Glutamatergic neuron (in vitro differentiated cells): ENCODE data around the gene TMEM108. TPM values are rescaled to one million over a fixed set of nuclear protein-coding genes. Genes with fewer than 3 reads are reported as not detected.

ENCODE experiments used
- DNase-seq: peaks from one replicate; pipeline ENCODE4 v3.0.0; 2022
- H3K27ac Mint-ChIP-seq: one replicate; pipeline ENCODE4 v1.8.0; 2020; ENCODE audit warnings: mild to moderate bottlenecking, mixed read lengths, inconsistent platforms; ENCODE audit not compliant: unreplicated experiment
- H3K27me3 Mint-ChIP-seq: one replicate; pipeline ENCODE4 v1.8.0; 2020; ENCODE audit warnings: mild to moderate bottlenecking, moderate library complexity, mixed read lengths, inconsistent platforms; ENCODE audit not compliant: unreplicated experiment
- H3K36me3 Mint-ChIP-seq: one replicate; pipeline ENCODE4 v1.8.0; 2020; ENCODE audit warnings: mild to moderate bottlenecking, mixed read lengths, inconsistent platforms; ENCODE audit not compliant: unreplicated experiment
- H3K4me1 Mint-ChIP-seq: one replicate; pipeline ENCODE4 v1.8.0; 2020; ENCODE audit warnings: mild to moderate bottlenecking, low read depth, mixed read lengths, inconsistent platforms; ENCODE audit not compliant: unreplicated experiment
- H3K4me3 Mint-ChIP-seq: one replicate; pipeline ENCODE4 v1.8.0; 2020; ENCODE audit warnings: mild to moderate bottlenecking, mixed read lengths, inconsistent platforms; ENCODE audit not compliant: unreplicated experiment
- H3K9me3 Mint-ChIP-seq: one replicate; pipeline ENCODE4 v1.8.0; 2020; ENCODE audit warnings: mild to moderate bottlenecking, moderate library complexity, mixed read lengths, inconsistent platforms; ENCODE audit not compliant: unreplicated experiment
- total RNA-seq: library from RNA; stranded (reverse); fragmentation: NEBNext Ultra II Directional; extraction: Animal tissue kit (Norgen Biotek cat#: 25700); gene quantifications from one replicate; pipeline ENCODE4 v1.2.1, GENCODE V29; 2021; ENCODE audit not compliant: unreplicated experiment
- TF ChIP-seq, protein P1 (sequence below): fragments of 200-600 bp; sonication (generic); IDR thresholded peaks from one replicate; pipeline ENCODE4 v1.5.0; 2021; ENCODE audit not compliant: partially characterized antibody, unreplicated experiment

Gene TMEM108
- total RNA-seq, 1 donor from 2014 or later = 9.0 TPM

- Mint-ChIP-seq H3K4me1 (peaks cover 2% of the 10 kb centered on the region), H3K27ac (no peak overlapping the region), H3K9me3 (no peaks in the 10 kb centered on the region), H3K4me3 (no peak overlapping the region), H3K36me3 (no peaks in the 10 kb centered on the region), H3K27me3 (no peaks in the 10 kb centered on the region)
- no peak for DNase-seq
- TF ChIP-seq, protein P1, sequence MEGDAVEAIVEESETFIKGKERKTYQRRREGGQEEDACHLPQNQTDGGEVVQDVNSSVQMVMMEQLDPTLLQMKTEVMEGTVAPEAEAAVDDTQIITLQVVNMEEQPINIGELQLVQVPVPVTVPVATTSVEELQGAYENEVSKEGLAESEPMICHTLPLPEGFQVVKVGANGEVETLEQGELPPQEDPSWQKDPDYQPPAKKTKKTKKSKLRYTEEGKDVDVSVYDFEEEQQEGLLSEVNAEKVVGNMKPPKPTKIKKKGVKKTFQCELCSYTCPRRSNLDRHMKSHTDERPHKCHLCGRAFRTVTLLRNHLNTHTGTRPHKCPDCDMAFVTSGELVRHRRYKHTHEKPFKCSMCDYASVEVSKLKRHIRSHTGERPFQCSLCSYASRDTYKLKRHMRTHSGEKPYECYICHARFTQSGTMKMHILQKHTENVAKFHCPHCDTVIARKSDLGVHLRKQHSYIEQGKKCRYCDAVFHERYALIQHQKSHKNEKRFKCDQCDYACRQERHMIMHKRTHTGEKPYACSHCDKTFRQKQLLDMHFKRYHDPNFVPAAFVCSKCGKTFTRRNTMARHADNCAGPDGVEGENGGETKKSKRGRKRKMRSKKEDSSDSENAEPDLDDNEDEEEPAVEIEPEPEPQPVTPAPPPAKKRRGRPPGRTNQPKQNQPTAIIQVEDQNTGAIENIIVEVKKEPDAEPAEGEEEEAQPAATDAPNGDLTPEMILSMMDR = no peak
Measured at GRCh38 chr3:133157716-133158115, 119.5 kb downstream of the TMEM108 start.

GRCh38 chr3:133158686-133159085 lies 120.5 kb downstream of the TMEM108 start:
- no peaks in the 10 kb centered on the region for H3K9me3 Mint-ChIP-seq
- DNase-seq = no peak
- H3K4me3 Mint-ChIP-seq = no peak overlapping the region
- H3K27ac Mint-ChIP-seq = no peak overlapping the region
- H3K36me3 Mint-ChIP-seq = no peaks in the 10 kb centered on the region
- TF ChIP-seq, protein P1 = no peak
- H3K4me1 Mint-ChIP-seq = peaks cover 5% of the 10 kb centered on the region
- no peaks in the 10 kb centered on the region for H3K27me3 Mint-ChIP-seq

DNA sequence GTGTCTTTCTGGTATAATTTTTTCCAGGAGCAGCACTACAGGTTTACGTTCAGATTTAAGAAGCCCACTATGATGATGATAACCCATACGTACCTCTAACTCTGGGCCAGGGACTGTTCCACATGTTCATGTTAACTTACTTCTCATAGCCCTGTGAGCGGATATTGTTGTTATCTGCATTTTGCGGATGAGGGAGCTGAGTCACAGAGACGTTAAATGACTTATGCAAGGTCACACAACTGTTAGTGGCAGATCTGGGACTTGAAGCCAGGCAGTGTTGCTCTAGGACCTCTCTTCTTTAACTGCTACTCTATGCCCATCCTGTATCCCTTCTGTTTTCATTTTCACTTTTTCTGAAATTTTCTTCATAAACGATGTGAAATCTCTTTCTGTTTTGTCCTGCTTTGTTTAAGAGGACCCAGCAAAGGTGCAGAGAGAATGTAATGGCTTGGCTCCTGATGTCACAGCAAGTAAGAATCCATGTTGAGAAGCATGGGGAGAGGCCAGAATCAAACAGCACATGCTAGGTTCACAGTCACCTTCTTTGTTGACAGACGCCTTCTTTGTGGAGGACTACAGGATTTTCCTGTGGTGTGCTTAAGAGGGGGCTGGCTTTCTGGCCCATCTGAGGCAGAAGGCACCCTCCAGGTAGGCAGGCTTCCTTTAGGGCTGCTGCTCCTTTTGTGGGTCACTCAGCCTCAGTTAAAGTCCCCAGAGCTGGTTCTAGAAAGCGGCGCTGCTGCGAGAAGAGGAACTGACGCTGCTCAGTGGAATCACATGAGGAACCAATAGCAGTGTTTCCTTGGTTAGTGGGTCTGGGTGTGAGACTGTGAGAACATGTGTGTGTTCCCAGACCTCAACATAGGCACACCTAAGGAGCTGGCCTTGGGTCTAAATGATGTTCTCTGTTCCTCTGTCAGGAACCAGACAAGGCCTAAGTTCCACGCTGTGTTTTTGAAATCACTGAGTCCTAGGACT lies 121.6 kb downstream of the TMEM108 start:
- DNase-seq = no peak
- TF ChIP-seq, protein P1 = no peak
- Mint-ChIP-seq H3K27me3 (no peaks in the 10 kb centered on the region), H3K4me1 (peaks cover 5% of the 10 kb centered on the region), H3K36me3 (no peaks in the 10 kb centered on the region), H3K9me3 (no peaks in the 10 kb centered on the region), H3K27ac (no peak overlapping the region), H3K4me3 (no peak overlapping the region)

DNA sequence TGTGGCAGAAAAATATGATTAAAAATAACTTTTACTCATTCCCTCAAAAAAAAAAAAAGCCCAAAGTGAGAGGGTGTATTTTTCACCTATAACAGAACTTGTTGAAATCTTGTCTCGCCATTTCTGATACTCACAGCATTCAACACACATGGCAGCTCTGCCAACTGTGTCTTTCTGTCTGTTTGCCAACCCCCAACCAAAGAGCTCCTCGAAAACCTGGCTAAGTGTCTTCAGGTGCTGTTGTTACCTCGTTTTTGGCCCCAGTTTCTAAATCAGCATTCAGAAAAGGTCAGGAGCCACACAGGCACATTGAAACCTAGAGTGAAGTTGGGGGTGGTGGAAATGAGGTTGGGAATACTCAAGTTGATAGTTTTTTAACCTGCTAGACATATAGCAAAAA lies 123.5 kb downstream of the TMEM108 start:
- Mint-ChIP-seq H3K27me3 (no peaks in the 10 kb centered on the region), H3K27ac (no peak overlapping the region)

More for the DNA sequence above, 123.5 kb downstream of the TMEM108 start:
- TF ChIP-seq, protein P1 = no peak
- Mint-ChIP-seq H3K36me3 (peaks cover 5% of the 10 kb centered on the region), H3K4me1 (peaks cover 5% of the 10 kb centered on the region), H3K4me3 (no peak overlapping the region), H3K9me3 (no peaks in the 10 kb centered on the region)
- DNase-seq = no peak
